ENCODE results near the gene BRI3BP.

The BRI3BP gene, protein sequence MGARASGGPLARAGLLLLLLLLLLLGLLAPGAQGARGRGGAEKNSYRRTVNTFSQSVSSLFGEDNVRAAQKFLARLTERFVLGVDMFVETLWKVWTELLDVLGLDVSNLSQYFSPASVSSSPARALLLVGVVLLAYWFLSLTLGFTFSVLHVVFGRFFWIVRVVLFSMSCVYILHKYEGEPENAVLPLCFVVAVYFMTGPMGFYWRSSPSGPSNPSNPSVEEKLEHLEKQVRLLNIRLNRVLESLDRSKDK

DNA sequence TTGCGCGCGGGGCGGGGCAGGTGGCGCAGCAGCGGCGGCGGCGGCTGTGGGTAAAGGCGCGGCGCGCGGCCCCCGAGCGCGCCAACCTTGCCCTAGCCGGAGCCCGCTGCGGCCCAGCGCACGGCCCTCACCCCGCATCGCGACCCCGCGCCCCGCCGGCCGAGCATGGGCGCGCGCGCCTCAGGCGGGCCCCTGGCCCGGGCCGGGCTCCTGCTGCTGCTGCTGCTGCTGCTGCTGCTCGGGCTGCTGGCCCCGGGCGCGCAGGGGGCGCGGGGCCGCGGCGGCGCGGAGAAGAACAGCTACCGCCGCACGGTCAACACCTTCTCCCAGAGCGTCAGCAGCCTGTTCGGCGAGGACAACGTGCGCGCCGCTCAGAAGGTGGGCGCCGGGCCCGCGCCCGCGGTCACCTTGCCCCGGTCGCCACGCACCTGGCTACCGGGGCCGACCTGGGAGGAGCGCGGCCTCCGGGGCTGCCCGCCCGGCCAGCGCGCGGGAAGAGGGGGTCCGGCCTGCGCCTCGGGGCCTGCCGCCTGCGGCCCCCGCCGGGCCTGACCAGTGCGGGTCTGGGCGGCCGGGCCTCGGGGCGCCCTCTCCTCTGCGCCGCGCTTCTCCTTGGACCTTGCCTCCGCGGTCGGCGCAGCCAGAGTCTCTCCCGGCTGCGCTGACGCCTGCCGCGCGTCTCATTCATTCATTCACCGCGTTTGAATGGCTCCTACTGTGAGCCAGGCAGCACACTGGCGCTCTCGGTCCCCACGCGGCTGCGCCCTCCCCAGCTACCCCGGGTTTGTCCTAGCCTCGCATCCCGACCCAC is at the start of gene BRI3BP:
TSS of gene BRI3BP (plus strand) at position 20 of the 811 bp plus-strand sequence. CDS start at position 166, 146 bp downstream.
- Mint-ChIP-seq H3K36me3 (ENCODE audit: low read depth) (peaks cover 23% of the 10 kb centered on the region), H3K4me1 (ENCODE audit: low read depth) (peaks cover 30% of the 10 kb centered on the region), H3K4me3 (peak within 1 kb of the TSS; percentile 94), H3K9me3 (no peaks in the 10 kb centered on the region), H3K27ac (peak within 1 kb of the TSS; percentile 90), H3K27me3 (no peaks in the 10 kb centered on the region)
- peak; percentile 68 for DNase-seq

DNA sequence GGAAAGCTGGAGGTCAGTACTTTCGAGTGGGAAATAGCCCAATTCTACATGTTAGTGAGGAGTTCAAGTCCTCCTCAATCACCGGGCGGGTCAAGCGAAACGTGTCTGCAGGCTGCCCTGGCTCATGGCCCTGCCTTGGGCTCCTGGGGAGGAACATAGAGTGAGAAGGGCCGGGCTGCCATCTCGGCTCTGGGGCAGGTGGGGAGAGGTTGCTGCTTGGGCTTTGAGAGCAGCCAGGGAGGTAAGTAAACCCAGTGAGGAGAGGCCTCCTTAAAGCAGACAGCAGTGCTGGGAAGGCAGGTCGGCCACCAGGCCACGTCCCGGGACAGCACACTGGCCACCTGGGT is 47.0 kb upstream of the BRI3BP start:
- Mint-ChIP-seq H3K36me3 (ENCODE audit: low read depth) (peaks cover 86% of the 10 kb centered on the region), H3K4me3 (no peak overlapping the region), H3K27me3 (no peaks in the 10 kb centered on the region), H3K27ac (no peak overlapping the region), H3K4me1 (ENCODE audit: low read depth) (peaks cover 3% of the 10 kb centered on the region), H3K9me3 (no peaks in the 10 kb centered on the region)
- no peak for DNase-seq

DNA sequence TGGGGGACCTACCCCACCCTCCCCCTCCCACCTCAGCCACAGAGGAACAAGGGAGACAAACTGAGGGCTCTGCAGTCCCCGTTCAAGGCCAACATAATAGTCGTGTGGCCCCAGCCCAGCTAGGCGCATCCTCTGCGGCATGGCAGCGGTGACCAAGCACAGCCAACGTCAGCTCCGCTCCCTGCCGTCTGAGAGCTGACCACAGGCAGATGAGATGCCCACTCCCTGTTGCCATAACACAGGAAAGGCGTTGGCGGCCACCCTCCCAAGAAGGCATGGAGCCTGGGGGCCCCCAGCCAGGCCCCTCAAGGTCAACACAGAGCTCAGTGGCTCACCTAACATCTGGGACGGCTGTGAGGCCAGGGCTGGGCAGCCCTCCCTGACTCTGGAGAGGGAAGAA is 46.4 kb upstream of the BRI3BP start:
- DNase-seq: no peak
- Mint-ChIP-seq H3K36me3 (ENCODE audit: low read depth) (peaks cover 90% of the 10 kb centered on the region), H3K27ac (no peak overlapping the region), H3K9me3 (no peaks in the 10 kb centered on the region), H3K27me3 (no peaks in the 10 kb centered on the region), H3K4me1 (ENCODE audit: low read depth) (no peaks in the 10 kb centered on the region), H3K4me3 (no peak overlapping the region)

DNA sequence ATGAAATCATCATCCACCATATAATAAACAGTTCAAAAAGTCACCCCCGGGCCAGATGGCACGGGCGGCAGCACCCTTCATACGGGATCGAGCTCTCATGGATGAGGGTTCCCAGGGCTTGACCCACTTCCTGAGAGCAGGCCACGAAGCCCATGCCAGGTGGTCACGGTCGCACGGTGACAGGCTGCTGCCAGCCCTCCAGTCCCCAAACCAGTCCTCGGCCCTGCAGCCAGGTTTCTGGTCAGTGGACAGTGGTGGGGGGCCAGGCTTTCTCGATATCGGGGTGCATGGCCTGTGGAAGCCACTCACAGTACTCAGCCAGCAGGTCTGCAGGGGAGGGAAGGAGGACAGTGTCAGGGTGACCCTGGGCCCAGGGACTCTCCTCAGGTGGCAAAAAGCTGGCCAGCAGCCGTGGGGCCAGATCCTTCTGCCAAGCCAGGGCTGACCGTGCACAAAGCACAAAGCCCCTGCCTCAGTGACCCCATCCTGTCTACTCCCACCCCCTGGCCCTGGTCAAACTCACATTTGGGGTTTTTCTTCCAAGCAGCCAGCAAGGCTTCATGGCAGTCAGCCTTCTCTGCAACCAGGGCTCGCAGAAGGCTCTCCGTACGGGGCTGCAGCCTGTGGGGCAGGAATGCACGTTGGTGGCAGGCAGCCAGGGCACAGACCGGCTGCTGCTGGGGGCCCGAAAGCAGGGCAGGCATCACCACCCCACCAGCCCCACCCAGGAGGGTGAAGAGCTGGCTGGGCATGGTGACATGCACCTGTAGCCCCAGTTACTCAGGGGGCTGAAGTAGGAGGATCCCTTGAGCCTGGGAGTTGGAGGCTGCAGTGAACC is 45.7 kb upstream of the BRI3BP start:
- no peak overlapping the region for H3K27ac Mint-ChIP-seq
- H3K4me3 Mint-ChIP-seq: no peak overlapping the region
- no peaks in the 10 kb centered on the region for H3K27me3 Mint-ChIP-seq
- DNase-seq: no peak
- no peaks in the 10 kb centered on the region for H3K9me3 Mint-ChIP-seq
- no peaks in the 10 kb centered on the region for H3K4me1 Mint-ChIP-seq (ENCODE audit: low read depth)
- peaks cover 92% of the 10 kb centered on the region for H3K36me3 Mint-ChIP-seq (ENCODE audit: low read depth)

DNA sequence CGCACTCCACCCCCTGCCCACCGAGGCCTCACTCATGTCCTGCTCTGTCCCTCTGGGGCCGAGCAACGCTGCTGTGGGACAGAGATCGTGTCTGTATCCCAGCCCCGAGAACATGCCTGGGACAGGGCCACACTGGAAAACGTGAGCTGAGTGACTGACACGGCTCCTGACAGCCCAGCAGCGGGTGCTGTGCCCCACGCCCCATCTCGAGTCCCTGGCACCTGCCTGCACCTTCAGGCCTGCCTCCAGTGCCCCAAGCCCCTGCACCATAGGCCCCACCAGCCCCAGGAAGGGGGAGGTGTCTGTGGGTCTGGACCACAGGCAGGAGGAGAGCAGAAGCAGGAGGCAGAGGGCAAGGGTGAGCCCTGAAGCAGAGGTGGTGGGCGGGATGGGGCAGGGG is 44.4 kb upstream of the BRI3BP start:
- Mint-ChIP-seq H3K27me3 (no peaks in the 10 kb centered on the region), H3K4me3 (no peak overlapping the region), H3K36me3 (ENCODE audit: low read depth) (peaks cover 92% of the 10 kb centered on the region), H3K27ac (no peak overlapping the region), H3K9me3 (no peaks in the 10 kb centered on the region), H3K4me1 (ENCODE audit: low read depth) (no peaks in the 10 kb centered on the region)
- DNase-seq: no peak

DNA sequence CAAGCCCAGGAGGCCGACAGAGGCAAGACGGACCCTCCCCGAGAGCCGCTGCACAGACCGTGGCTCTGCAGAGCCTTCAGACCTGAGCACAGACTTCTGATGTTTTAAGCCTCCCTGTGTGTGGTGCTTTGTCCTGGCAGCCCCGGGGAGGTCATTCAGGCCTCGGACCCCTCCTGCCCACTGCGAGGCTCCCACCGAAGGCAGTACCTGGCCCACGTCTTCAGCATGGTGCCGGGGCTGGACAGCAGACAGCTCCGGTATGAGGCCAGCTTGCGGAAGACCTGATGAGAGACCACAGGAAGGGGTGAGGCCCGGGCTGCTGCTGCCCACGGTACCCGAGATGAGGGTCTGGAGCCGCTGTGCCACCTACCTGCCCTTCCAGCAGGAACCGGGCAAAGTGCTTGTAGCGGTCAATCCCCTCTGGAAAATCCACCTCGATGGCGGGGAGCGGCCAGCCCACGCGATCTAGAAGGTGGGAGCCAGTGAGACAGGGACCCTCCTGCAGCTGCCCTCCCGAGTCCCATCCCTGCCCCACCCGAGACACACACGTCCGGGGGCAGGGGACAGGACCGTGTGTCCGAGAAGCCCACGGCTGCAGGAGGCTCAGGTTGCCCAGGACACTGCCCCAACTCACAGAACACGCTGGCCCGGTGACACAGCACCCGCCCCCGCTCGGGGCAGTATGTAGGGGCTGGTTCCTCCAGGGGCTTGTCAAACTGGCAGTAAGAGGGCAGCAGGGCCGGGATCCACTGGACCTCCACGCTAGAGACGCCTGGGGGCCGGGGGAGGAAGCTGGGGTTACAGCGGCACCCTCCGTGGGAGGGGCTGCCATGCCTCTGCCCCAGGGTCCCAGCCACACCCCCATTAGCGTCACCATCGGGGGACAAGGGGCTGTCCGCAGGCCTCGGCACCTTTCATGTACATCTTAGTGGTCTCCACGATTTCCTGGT is 43.4 kb upstream of the BRI3BP start:
- Mint-ChIP-seq H3K9me3 (no peaks in the 10 kb centered on the region), H3K27ac (no peak overlapping the region), H3K4me1 (ENCODE audit: low read depth) (no peaks in the 10 kb centered on the region), H3K36me3 (ENCODE audit: low read depth) (peaks cover 93% of the 10 kb centered on the region), H3K4me3 (no peak overlapping the region), H3K27me3 (no peaks in the 10 kb centered on the region)
- DNase-seq: no peak

DNA sequence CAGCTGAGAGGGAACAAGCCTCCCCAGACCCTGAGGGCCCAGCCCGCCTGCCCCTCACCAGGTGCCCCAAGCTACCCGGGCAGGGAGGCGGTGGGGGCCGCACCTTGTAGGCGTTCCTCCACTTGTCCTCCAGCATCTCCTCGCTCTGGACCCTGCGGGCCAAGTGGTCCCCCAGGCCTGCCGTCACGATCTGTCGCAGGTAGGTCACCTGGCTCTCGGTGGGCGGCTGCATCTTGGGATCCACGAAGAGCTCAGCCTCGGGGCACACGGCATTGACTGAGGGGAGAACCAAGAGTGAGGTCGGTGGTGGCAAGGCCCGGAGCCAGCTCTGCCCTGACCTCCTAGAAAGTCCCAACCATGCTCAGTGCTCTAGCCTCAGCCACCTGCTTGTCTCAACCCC is 41.1 kb upstream of the BRI3BP start:
- Mint-ChIP-seq H3K27ac (no peak overlapping the region), H3K27me3 (no peaks in the 10 kb centered on the region), H3K9me3 (no peaks in the 10 kb centered on the region), H3K4me3 (no peak overlapping the region), H3K4me1 (ENCODE audit: low read depth) (no peaks in the 10 kb centered on the region), H3K36me3 (ENCODE audit: low read depth) (peaks cover 92% of the 10 kb centered on the region)
- no peak for DNase-seq

DNA sequence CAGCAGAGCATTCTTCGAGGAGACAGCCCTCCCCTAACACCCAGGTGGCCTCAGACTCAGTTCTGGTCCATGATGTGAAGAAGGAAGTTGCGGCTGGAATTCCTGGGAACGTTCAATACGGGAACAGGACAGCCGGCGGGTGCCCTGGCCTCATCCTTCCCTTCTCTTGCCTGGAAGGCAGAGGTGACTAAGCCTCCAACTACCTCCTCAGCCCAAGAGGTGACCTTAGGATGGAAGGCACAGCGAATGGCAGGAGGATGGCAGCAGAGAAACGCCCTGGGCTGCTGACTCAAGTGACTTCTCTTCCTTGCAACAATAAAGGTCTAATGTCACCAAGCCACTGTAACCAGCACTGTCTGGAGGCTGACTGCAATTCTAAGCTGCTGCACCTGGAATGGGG is 40.6 kb upstream of the BRI3BP start:
- no peaks in the 10 kb centered on the region for H3K4me1 Mint-ChIP-seq (ENCODE audit: low read depth)
- H3K27me3 Mint-ChIP-seq: no peaks in the 10 kb centered on the region

DNA sequence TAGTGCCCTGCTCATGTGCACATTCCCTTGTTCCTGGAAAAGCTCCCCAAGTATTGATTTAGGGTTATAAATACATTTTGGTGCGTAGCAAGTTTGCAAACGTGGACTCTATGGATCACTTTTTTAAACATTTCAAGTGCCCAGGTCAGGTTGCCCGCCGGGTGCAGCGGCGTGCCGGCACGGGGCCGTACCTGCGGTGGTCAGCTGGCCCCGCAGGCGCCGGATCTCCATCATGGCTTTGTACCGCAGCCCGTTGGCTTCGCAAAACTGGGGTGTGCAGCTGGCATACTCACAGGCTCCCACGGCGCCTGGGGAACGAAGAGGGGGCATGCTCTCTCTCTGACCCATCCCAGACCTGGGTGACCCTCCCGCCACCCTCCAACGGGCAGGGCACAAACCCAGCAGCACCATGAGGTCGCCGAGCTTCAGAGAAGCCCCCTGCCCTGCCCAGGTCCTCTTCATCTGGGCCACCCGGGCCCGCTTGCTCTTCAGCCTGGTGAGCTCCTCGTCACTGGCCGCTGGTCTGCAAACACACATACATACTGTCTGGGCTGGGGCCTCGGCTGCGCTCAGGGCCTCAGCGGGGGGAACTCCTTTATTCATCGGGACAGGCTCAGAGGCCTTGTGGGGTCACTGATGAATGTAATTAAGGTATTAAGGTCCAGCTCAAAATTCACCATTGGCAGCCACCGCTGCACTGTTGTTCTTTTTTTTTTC is 39.6 kb upstream of the BRI3BP start:
- H3K4me3 Mint-ChIP-seq: no peak overlapping the region
- H3K4me1 Mint-ChIP-seq (ENCODE audit: low read depth): no peaks in the 10 kb centered on the region
- H3K27me3 Mint-ChIP-seq: no peaks in the 10 kb centered on the region
- no peak for DNase-seq
- no peak overlapping the region for H3K27ac Mint-ChIP-seq
- peaks cover 92% of the 10 kb centered on the region for H3K36me3 Mint-ChIP-seq (ENCODE audit: low read depth)
- H3K9me3 Mint-ChIP-seq: no peaks in the 10 kb centered on the region

More for the DNA sequence above, 40.6 kb upstream of the BRI3BP start:
- Mint-ChIP-seq H3K9me3 (no peaks in the 10 kb centered on the region), H3K27ac (peak overlapping the region; percentile 22), H3K4me3 (no peak overlapping the region), H3K36me3 (ENCODE audit: low read depth) (peaks cover 92% of the 10 kb centered on the region)
- DNase-seq: no peak

DNA sequence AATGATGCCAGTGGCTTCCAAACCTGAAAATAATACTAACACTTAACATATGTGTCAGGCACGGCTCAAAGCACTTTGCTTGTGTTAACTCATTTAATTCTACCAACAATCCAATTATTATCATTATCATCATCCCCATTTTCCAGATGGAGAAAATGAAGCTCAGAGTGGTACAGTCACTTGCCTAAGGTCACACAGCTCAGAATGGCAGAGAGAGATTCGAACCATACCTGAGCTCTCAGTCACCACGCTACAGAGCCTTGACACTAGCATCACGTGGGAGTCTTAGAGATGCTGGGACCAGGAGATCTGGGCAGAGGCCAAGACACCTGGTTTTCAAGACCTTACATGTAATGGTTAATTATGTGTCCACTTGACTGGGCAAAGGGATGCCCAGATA is 38.7 kb upstream of the BRI3BP start:
- Mint-ChIP-seq H3K27ac (no peak overlapping the region), H3K36me3 (ENCODE audit: low read depth) (peaks cover 92% of the 10 kb centered on the region), H3K4me1 (ENCODE audit: low read depth) (no peaks in the 10 kb centered on the region), H3K9me3 (no peaks in the 10 kb centered on the region), H3K4me3 (no peak overlapping the region), H3K27me3 (no peaks in the 10 kb centered on the region)
- no peak for DNase-seq

DNA sequence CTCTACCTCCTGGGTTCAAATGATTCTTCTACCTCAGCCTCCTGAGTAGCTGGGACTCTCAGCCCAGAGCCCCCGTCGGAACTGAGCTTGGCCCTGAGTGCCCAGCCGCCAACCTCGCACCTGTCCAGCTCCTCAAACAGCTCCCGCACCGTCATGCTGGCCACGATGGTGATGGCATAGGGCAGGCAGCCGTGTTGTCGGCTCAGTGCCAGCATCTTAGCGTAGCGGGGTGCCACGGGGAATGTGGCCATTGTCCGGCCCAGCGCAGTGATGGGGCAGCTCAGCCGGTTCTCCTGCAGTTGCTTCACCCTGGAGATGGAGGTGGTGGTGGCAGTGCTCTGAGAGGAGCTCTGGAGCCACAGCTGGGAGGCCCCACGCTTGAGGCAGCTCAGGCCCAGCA is 36.9 kb upstream of the BRI3BP start:
- DNase-seq: no peak
- H3K4me1 Mint-ChIP-seq (ENCODE audit: low read depth): no peaks in the 10 kb centered on the region
- H3K9me3 Mint-ChIP-seq: no peaks in the 10 kb centered on the region
- no peaks in the 10 kb centered on the region for H3K27me3 Mint-ChIP-seq
- H3K4me3 Mint-ChIP-seq: no peak overlapping the region
- H3K36me3 Mint-ChIP-seq (ENCODE audit: low read depth): peaks cover 93% of the 10 kb centered on the region
- H3K27ac Mint-ChIP-seq: no peak overlapping the region

DNA sequence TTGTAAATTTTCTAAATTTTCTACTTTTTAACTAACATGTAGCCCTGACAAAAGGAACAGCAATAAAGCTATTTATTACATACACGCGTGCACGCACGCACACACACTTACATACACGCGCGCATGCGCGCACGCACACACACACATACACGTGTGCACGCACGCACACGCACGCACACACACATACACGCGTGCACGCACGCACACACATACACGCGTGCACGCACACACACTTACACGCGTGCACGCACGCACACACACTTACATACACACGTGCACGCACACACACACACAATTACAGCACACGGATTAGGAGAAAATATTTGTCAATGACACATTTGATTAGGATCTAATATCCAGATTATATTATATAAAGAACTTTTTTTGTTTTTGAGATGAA is 32.4 kb upstream of the BRI3BP start:
- peaks cover 1% of the 10 kb centered on the region for H3K4me1 Mint-ChIP-seq (ENCODE audit: low read depth)
- no peaks in the 10 kb centered on the region for H3K27me3 Mint-ChIP-seq
- peaks cover 93% of the 10 kb centered on the region for H3K36me3 Mint-ChIP-seq (ENCODE audit: low read depth)
- no peak overlapping the region for H3K27ac Mint-ChIP-seq
- DNase-seq: no peak
- no peaks in the 10 kb centered on the region for H3K9me3 Mint-ChIP-seq
- no peak overlapping the region for H3K4me3 Mint-ChIP-seq

DNA sequence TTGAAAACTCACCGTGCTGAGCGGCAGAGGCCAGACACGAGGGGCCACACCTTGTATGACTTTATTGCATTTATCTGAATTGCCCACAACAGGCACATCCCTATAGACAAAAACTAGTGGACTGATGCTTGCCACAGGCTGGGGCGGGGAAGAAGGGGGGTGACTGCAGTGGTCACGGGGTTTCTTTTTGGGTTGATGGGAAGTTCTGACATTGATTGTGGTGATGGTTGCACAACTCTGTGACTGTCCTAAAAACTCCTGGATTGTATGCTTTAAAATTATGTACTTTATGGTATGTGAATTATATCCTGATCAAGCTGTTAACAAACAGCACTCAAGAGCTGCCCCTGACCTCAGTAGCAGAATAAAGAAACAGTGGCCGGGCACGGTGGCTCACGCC is 30.2 kb upstream of the BRI3BP start:
- H3K27ac Mint-ChIP-seq: no peak overlapping the region
- peaks cover 93% of the 10 kb centered on the region for H3K36me3 Mint-ChIP-seq (ENCODE audit: low read depth)
- DNase-seq: no peak
- no peak overlapping the region for H3K4me3 Mint-ChIP-seq
- H3K9me3 Mint-ChIP-seq: no peaks in the 10 kb centered on the region
- no peaks in the 10 kb centered on the region for H3K27me3 Mint-ChIP-seq
- peaks cover 1% of the 10 kb centered on the region for H3K4me1 Mint-ChIP-seq (ENCODE audit: low read depth)
